Activated CD8-positive, alpha-beta T cell treated with anti-CD3 and anti-CD28 coated beads for 36 hours (primary cell): ENCODE measurements around the gene ZNF488. TPM values are rescaled to one million over a fixed set of nuclear protein-coding genes. Genes with fewer than 3 reads are reported as not detected.

Source experiments
- ATAC-seq: fragments of 200-7000 bp; cut with Tn5 transposase; one replicate; pipeline ENCODE4 v1.10.0; 2021; ENCODE audit warnings: mild to moderate bottlenecking, moderate library complexity
- CTCF ChIA-PET: fragments of 350-600 bp; sonication (Branson Sonifier 250); formaldehyde crosslinking; loops from one replicate; lab custom pipeline; 2021; ENCODE audit warnings: antibody characterized with exemption; lab: Charles Lee
- POLR2A ChIA-PET: fragments of 350-600 bp; sonication (Branson Sonifier 250); formaldehyde crosslinking; loops from one replicate; lab custom pipeline; 2021; ENCODE audit warnings: antibody characterized with exemption; lab: Charles Lee
- DNase-seq: peaks from one replicate; pipeline ENCODE4 v3.0.0-alpha.2; 2020
- H3K27ac Mint-ChIP-seq: one replicate; pipeline ENCODE4 v1.8.0; 2021; ENCODE audit warnings: mild to moderate bottlenecking, mixed read lengths
- H3K27me3 Mint-ChIP-seq: one replicate; pipeline ENCODE4 v1.8.0; 2021; ENCODE audit warnings: mixed read lengths
- H3K36me3 Mint-ChIP-seq: one replicate; pipeline ENCODE4 v1.8.0; 2021; ENCODE audit warnings: low read depth, mixed read lengths
- H3K4me1 Mint-ChIP-seq: one replicate; pipeline ENCODE4 v1.8.0; 2021; ENCODE audit warnings: low read depth, mixed read lengths
- H3K4me3 Mint-ChIP-seq: one replicate; pipeline ENCODE4 v1.8.0; 2021; ENCODE audit warnings: mild to moderate bottlenecking, moderate library complexity, mixed read lengths
- H3K9me3 Mint-ChIP-seq: one replicate; pipeline ENCODE4 v1.8.0; 2021; ENCODE audit warnings: mixed read lengths
- intact Hi-C: fragments of 100-400 bp; cut with micrococcal nuclease; formaldehyde crosslinking; loops from one replicate; pipeline ENCODE4 v1.10.0; 2022
- total RNA-seq, 2 experiments: library from RNA; stranded (reverse); gene quantifications; one replicate each; pipeline ENCODE4 v1.2.3, GENCODE V29; 2021
- TF ChIP-seq, protein P1 (sequence below): fragments of 200-600 bp; IDR thresholded peaks from one replicate; pipeline ENCODE4 v1.8.0; 2022; ENCODE audit warnings: antibody characterized with exemption, mild to moderate bottlenecking

Gene ZNF488
- total RNA-seq, 2 experiments from 2014 or later = 0.36 to 0.58 TPM

DNA sequence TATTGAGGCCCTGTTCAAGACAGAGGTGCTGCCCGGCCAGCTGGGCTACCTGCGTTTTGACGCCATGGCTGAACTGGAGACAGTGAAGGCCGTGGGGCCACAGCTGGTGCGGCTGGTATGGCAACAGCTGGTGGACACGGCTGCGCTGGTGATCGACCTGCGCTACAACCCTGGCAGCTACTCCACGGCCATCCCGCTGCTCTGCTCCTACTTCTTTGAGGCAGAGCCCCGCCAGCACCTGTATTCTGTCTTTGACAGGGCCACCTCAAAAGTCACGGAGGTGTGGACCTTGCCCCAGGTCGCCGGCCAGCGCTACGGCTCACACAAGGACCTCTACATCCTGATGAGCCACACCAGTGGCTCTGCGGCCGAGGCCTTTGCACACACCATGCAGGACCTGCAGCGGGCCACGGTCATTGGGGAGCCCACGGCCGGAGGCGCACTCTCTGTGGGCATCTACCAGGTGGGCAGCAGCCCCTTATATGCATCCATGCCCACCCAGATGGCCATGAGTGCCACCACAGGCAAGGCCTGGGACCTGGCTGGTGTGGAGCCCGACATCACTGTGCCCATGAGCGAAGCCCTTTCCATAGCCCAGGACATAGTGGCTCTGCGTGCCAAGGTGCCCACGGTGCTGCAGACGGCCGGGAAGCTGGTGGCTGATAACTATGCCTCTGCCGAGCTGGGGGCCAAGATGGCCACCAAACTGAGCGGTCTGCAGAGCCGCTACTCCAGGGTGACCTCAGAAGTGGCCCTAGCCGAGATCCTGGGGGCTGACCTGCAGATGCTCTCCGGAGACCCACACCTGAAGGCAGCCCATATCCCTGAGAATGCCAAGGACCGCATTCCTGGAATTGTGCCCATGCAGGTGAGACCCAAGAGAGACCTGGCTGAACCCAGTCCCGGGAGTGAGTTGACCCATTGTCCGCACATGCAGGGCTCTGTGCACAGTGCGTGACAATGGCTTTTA is 33.1 kb downstream of the ZNF488 start:
- Mint-ChIP-seq H3K4me1 (no peaks in the 10 kb centered on the region), H3K36me3 (no peaks in the 10 kb centered on the region), H3K27me3 (no peaks in the 10 kb centered on the region), H3K27ac (no peak overlapping the region), H3K4me3 (no peak overlapping the region), H3K9me3 (no peaks in the 10 kb centered on the region)
- CTCF ChIA-PET = interaction anchor here (1.6 kb wide), 1 partner anchor 10 kb away, joined by 5 read pairs; no protein-coding TSS in a partner anchor
- TF ChIP-seq, protein P1, sequence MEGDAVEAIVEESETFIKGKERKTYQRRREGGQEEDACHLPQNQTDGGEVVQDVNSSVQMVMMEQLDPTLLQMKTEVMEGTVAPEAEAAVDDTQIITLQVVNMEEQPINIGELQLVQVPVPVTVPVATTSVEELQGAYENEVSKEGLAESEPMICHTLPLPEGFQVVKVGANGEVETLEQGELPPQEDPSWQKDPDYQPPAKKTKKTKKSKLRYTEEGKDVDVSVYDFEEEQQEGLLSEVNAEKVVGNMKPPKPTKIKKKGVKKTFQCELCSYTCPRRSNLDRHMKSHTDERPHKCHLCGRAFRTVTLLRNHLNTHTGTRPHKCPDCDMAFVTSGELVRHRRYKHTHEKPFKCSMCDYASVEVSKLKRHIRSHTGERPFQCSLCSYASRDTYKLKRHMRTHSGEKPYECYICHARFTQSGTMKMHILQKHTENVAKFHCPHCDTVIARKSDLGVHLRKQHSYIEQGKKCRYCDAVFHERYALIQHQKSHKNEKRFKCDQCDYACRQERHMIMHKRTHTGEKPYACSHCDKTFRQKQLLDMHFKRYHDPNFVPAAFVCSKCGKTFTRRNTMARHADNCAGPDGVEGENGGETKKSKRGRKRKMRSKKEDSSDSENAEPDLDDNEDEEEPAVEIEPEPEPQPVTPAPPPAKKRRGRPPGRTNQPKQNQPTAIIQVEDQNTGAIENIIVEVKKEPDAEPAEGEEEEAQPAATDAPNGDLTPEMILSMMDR = no peak
- DNase-seq (no peak), ATAC-seq (no peak)
- intact Hi-C loops = loop anchor here (2.0 kb wide), 1 partner anchor 40 kb away; no protein-coding TSS in a partner anchor
- POLR2A ChIA-PET = no interaction called here

DNA sequence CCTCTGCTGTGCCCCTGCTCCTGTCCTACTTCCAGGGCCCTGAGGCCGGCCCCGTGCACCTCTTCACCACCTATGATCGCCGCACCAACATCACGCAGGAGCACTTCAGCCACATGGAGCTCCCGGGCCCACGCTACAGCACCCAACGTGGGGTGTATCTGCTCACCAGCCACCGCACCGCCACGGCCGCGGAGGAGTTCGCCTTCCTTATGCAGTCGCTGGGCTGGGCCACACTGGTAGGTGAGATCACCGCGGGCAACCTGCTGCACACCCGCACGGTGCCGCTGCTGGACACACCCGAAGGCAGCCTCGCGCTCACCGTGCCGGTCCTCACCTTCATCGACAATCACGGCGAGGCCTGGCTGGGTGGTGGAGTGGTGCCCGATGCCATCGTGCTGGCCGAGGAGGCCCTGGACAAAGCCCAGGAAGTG is 34.1 kb downstream of the ZNF488 start:
- H3K27me3 Mint-ChIP-seq = no peaks in the 10 kb centered on the region
- no peak overlapping the region for H3K27ac Mint-ChIP-seq
- intact Hi-C loops = loop anchor here (2.0 kb wide), 1 partner anchor 41 kb away; no protein-coding TSS in a partner anchor
- DNase-seq (no peak), ATAC-seq (no peak)
- CTCF ChIA-PET = interaction anchor here (1.6 kb wide), 1 partner anchor 9 kb away, joined by 5 read pairs; no protein-coding TSS in a partner anchor
- TF ChIP-seq, protein P1 = no peak
- H3K4me3 Mint-ChIP-seq = no peak overlapping the region
- POLR2A ChIA-PET = no interaction called here
- no peaks in the 10 kb centered on the region for H3K4me1 Mint-ChIP-seq
- no peaks in the 10 kb centered on the region for H3K36me3 Mint-ChIP-seq
- no peaks in the 10 kb centered on the region for H3K9me3 Mint-ChIP-seq

DNA sequence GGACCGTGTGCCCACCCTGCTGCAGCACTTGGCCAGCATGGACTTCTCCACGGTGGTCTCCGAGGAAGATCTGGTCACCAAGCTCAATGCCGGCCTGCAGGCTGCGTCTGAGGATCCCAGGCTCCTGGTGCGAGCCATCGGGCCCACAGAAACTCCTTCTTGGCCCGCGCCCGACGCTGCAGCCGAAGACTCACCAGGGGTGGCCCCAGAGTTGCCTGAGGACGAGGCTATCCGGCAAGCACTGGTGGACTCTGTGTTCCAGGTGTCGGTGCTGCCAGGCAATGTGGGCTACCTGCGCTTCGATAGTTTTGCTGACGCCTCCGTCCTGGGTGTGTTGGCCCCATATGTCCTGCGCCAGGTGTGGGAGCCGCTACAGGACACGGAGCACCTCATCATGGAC is 34.6 kb downstream of the ZNF488 start:
- ATAC-seq (no peak), DNase-seq (no peak)
- Mint-ChIP-seq H3K4me1 (no peaks in the 10 kb centered on the region), H3K27ac (no peak overlapping the region), H3K27me3 (no peaks in the 10 kb centered on the region), H3K4me3 (no peak overlapping the region), H3K9me3 (no peaks in the 10 kb centered on the region), H3K36me3 (no peaks in the 10 kb centered on the region)
- TF ChIP-seq, protein P1 = no peak
- intact Hi-C loops = no loop called here
- CTCF ChIA-PET = interaction anchor here (1.6 kb wide), 1 partner anchor 9 kb away, joined by 5 read pairs; no protein-coding TSS in a partner anchor
- POLR2A ChIA-PET = no interaction called here

DNA sequence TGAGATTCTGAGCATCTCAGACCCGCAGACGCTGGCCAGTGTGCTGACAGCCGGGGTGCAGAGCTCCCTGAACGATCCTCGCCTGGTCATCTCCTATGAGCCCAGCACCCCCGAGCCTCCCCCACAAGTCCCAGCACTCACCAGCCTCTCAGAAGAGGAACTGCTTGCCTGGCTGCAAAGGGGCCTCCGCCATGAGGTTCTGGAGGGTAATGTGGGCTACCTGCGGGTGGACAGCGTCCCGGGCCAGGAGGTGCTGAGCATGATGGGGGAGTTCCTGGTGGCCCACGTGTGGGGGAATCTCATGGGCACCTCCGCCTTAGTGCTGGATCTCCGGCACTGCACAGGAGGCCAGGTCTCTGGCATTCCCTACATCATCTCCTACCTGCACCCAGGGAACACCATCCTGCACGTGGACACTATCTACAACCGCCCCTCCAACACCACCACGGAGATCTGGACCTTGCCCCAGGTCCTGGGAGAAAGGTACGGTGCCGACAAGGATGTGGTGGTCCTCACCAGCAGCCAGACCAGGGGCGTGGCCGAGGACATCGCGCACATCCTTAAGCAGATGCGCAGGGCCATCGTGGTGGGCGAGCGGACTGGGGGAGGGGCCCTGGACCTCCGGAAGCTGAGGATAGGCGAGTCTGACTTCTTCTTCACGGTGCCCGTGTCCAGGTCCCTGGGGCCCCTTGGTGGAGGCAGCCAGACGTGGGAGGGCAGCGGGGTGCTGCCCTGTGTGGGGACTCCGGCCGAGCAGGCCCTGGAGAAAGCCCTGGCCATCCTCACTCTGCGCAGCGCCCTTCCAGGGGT is 35.2 kb downstream of the ZNF488 start:
- no peaks in the 10 kb centered on the region for H3K36me3 Mint-ChIP-seq
- DNase-seq (no peak), ATAC-seq (no peak)
- no peaks in the 10 kb centered on the region for H3K4me1 Mint-ChIP-seq
- intact Hi-C loops = no loop called here
- no peaks in the 10 kb centered on the region for H3K27me3 Mint-ChIP-seq
- H3K27ac Mint-ChIP-seq = no peak overlapping the region
- ChIA-PET CTCF (interaction anchor here (1.6 to 2.1 kb wide), 2 partner anchors 8 to 324 kb away, joined by 5 to 6 read pairs; no protein-coding TSS in a partner anchor), POLR2A (no interaction called here)
- TF ChIP-seq, protein P1 = no peak
- no peak overlapping the region for H3K4me3 Mint-ChIP-seq
- H3K9me3 Mint-ChIP-seq = no peaks in the 10 kb centered on the region
